Activated T-cell treated with anti-CD3 and anti-CD28 coated beads, Interleukin-2, amount 50 U/mL, for 4 hours (primary cell): ENCODE measurements around the gene HPS5. TPM values are rescaled to one million over a fixed set of nuclear protein-coding genes. Genes with fewer than 3 reads are reported as not detected.
A peak's percentile ranks its signal among the peaks of the same experiment; 100 is the strongest.
"Not testable (repeated sequence)": the region's sequence is repeated elsewhere in the genome, so short reads cannot be mapped to it uniquely, and the experiment has no call there.

Experiments
- ATAC-seq, 2 donors: fragments of 200-7000 bp; cut with Tn5 transposase; one replicate each; pipeline ENCODE4 v1.10.0; 2021
- DNase-seq: peaks from one replicate; pipeline ENCODE4 v3.0.0-alpha.2; 2020
- H3K27me3 Mint-ChIP-seq: one replicate; pipeline ENCODE4 v1.8.0; 2021; ENCODE audit warnings: low read depth, mixed read lengths
- H3K36me3 Mint-ChIP-seq: one replicate; pipeline ENCODE4 v1.8.0; 2022; ENCODE audit warnings: mixed read lengths; ENCODE audit not compliant: insufficient read depth
- H3K4me1 Mint-ChIP-seq: one replicate; pipeline ENCODE4 v1.8.0; 2021; ENCODE audit warnings: low read depth, mixed read lengths
- H3K4me3 Mint-ChIP-seq: one replicate; pipeline ENCODE4 v1.8.0; 2021; ENCODE audit warnings: mild to moderate bottlenecking, moderate library complexity, mixed read lengths
- H3K9me3 Mint-ChIP-seq: one replicate; pipeline ENCODE4 v1.8.0; 2021; ENCODE audit warnings: mixed read lengths
- total RNA-seq, 3 donors: library from RNA; stranded (reverse); gene quantifications; one replicate each; pipeline ENCODE4 v1.2.1, GENCODE V29; 2021

The HPS5 gene
- total RNA-seq, 3 donors from 2014 or later, result 15.9 to 17.3 (median 16.0) TPM

- H3K4me3 Mint-ChIP-seq, result no peak overlapping the region
- ATAC-seq, result no peak
These were observed 44.2 kb downstream of the HPS5 start for GRCh38 chr11:18277565-18278271.

GRCh38 chr11:18271206-18271605 is 50.7 kb downstream of the HPS5 start:
- Mint-ChIP-seq H3K4me1 (peaks cover 3% of the 10 kb centered on the region), H3K9me3 (no peaks in the 10 kb centered on the region), H3K4me3 (no peak overlapping the region), H3K36me3 (peaks cover 2% of the 10 kb centered on the region), H3K27me3 (no peaks in the 10 kb centered on the region)
- DNase-seq (no peak), ATAC-seq (no peak)

More at GRCh38 chr11:18277565-18278271, 44.2 kb downstream of the HPS5 start:
- Mint-ChIP-seq H3K36me3 (peaks cover 30% of the 10 kb centered on the region), H3K9me3 (no peaks in the 10 kb centered on the region), H3K4me1 (peaks cover 15% of the 10 kb centered on the region), H3K27me3 (no peaks in the 10 kb centered on the region)
- no peak for DNase-seq

GRCh38 chr11:18270102-18270501 is 51.8 kb downstream of the HPS5 start:
- DNase-seq (no peak), ATAC-seq (no peak)
- H3K27me3 Mint-ChIP-seq, result no peaks in the 10 kb centered on the region
- H3K4me1 Mint-ChIP-seq, result peaks cover 3% of the 10 kb centered on the region
- no peaks in the 10 kb centered on the region for H3K9me3 Mint-ChIP-seq
- no peak overlapping the region for H3K4me3 Mint-ChIP-seq
- H3K36me3 Mint-ChIP-seq, result no peaks in the 10 kb centered on the region

GRCh38 chr11:18269252-18269651 is 52.7 kb downstream of the HPS5 start:
- H3K36me3 Mint-ChIP-seq, H3K4me1 Mint-ChIP-seq, H3K27me3 Mint-ChIP-seq, H3K9me3 Mint-ChIP-seq, H3K4me3 Mint-ChIP-seq, DNase-seq, ATAC-seq: not testable (repeated sequence)

DNA sequence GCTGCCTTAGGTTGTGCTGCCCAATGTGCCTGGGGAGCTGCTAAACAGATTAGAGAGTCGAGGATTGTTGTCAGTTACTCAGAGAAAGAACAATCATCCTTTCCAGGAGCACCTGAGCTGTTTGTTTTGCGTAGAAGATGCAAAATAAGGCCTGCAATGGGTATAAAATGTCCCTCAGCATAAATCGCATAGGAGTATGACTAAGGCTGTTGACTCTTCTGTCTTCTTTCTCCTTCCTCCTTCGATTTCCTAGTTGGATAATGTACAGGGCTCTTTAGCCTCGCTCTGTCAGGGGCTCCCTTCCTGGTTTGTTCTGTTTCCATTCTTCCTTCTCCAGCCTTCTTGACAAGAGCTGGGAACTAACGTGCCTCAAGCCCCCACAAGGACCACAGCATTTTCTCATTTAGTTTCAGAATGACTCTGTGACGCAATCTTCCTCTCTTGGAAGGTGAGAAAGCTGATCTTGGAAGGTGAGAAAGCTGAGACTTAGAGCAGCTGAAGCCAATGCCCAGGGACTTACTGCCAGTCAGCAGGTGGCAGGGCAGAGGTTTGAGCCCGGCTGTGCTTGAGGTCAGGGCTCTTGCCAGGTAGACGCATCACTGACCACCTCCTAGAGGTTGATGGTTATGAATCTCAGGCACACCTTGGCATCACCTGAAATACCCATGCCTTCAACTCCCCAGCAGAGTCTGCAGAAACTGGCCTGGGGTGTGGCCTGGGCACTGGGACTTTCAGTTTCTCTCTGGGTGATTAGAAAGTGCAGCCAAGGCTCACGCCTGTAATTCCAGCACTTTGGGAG is 54.4 kb downstream of the HPS5 start:
- DNase-seq, H3K9me3 Mint-ChIP-seq, H3K36me3 Mint-ChIP-seq, H3K27me3 Mint-ChIP-seq, H3K4me1 Mint-ChIP-seq, H3K4me3 Mint-ChIP-seq: not testable (repeated sequence)
- peak in 1 of 2 donors; percentile 67 for ATAC-seq

GRCh38 chr11:18265949-18266348 is 56.0 kb downstream of the HPS5 start, which contains the start of gene SAA1:
SAA1 (plus strand) TSS chr11:18266264; CDS start chr11:18266888, 624 bp downstream.
- DNase-seq (no peak), ATAC-seq (no peak)
- no peaks in the 10 kb centered on the region for H3K9me3 Mint-ChIP-seq
- no peaks in the 10 kb centered on the region for H3K27me3 Mint-ChIP-seq
- H3K4me3 Mint-ChIP-seq, result no peak within 1 kb of the TSS
- peaks cover 3% of the 10 kb centered on the region for H3K4me1 Mint-ChIP-seq
- no peaks in the 10 kb centered on the region for H3K36me3 Mint-ChIP-seq

- no peaks in the 10 kb centered on the region for H3K36me3 Mint-ChIP-seq
- no peak overlapping the region for H3K4me3 Mint-ChIP-seq
- no peaks in the 10 kb centered on the region for H3K9me3 Mint-ChIP-seq
- DNase-seq (no peak), ATAC-seq (no peak)
- H3K4me1 Mint-ChIP-seq, result peaks cover 3% of the 10 kb centered on the region
- H3K27me3 Mint-ChIP-seq, result no peaks in the 10 kb centered on the region
These were observed 57.0 kb downstream of the HPS5 start for GRCh38 chr11:18264677-18265555.

- ATAC-seq (no peak), DNase-seq (no peak)
- peaks cover 3% of the 10 kb centered on the region for H3K4me1 Mint-ChIP-seq
- no peak overlapping the region for H3K4me3 Mint-ChIP-seq
- no peaks in the 10 kb centered on the region for H3K9me3 Mint-ChIP-seq
- H3K36me3 Mint-ChIP-seq, result no peaks in the 10 kb centered on the region
- H3K27me3 Mint-ChIP-seq, result peaks cover 2% of the 10 kb centered on the region
These were observed 57.9 kb downstream of the HPS5 start for GRCh38 chr11:18264035-18264434.

- H3K36me3 Mint-ChIP-seq, H3K9me3 Mint-ChIP-seq, H3K4me1 Mint-ChIP-seq, H3K4me3 Mint-ChIP-seq, H3K27me3 Mint-ChIP-seq, DNase-seq, ATAC-seq: not testable (repeated sequence)
These were observed 59.1 kb downstream of the HPS5 start for GRCh38 chr11:18262681-18263350.

DNA sequence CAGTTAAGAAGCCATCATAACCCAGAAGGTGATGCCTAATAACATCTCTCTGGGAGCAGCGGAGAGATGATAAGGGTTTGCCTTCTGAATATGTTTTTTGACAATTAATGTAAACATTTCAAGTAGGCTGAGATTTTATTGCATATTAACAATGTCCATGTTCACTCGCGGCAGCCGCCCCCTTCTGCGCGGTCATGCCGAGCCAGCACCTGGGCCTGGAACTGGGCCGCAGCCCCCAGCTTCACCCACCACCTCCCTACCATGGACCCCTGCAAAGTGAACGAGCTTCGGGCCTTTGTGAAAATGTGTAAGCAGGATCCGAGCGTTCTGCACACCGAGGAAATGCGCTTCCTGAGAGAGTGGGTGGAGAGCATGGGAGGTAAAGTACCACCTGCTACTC is 60.2 kb downstream of the HPS5 start:
- peaks cover 2% of the 10 kb centered on the region for H3K27me3 Mint-ChIP-seq
- no peak for DNase-seq
- H3K36me3 Mint-ChIP-seq, result no peaks in the 10 kb centered on the region
- no peak for ATAC-seq
- H3K9me3 Mint-ChIP-seq, result no peaks in the 10 kb centered on the region
- no peak overlapping the region for H3K4me3 Mint-ChIP-seq
- no peaks in the 10 kb centered on the region for H3K4me1 Mint-ChIP-seq

- DNase-seq (no peak), ATAC-seq (no peak)
- no peaks in the 10 kb centered on the region for H3K4me1 Mint-ChIP-seq
- H3K36me3 Mint-ChIP-seq, result no peaks in the 10 kb centered on the region
- H3K27me3 Mint-ChIP-seq, result peaks cover 4% of the 10 kb centered on the region
- H3K4me3 Mint-ChIP-seq, result no peak overlapping the region
- no peaks in the 10 kb centered on the region for H3K9me3 Mint-ChIP-seq
These were observed 62.7 kb downstream of the HPS5 start for GRCh38 chr11:18259259-18259658.

- no peak overlapping the region for H3K4me3 Mint-ChIP-seq
- no peaks in the 10 kb centered on the region for H3K4me1 Mint-ChIP-seq
- DNase-seq (no peak), ATAC-seq (no peak)
- H3K27me3 Mint-ChIP-seq, result peaks cover 4% of the 10 kb centered on the region
- no peaks in the 10 kb centered on the region for H3K9me3 Mint-ChIP-seq
- H3K36me3 Mint-ChIP-seq, result no peaks in the 10 kb centered on the region
These were observed 67.1 kb downstream of the HPS5 start for GRCh38 chr11:18254781-18255361.

- no peak for ATAC-seq
- Mint-ChIP-seq H3K4me3 (no peak overlapping the region), H3K36me3 (no peaks in the 10 kb centered on the region), H3K27me3 (peaks cover 2% of the 10 kb centered on the region), H3K4me1 (no peaks in the 10 kb centered on the region), H3K9me3 (no peaks in the 10 kb centered on the region)
- no peak for DNase-seq
These were observed 68.1 kb downstream of the HPS5 start for GRCh38 chr11:18253778-18254338.
